Measurements from ENCODE around the gene SPRING1.

- no peak for TF ChIP-seq POLR2AphosphoS5 (IDR thresholded peaks at IDR 0.05; ENCODE audit: low read depth, low read length)
- no peak for TF ChIP-seq POLR2A (IDR thresholded peaks at IDR 0.05; ENCODE audit: low read depth, low read length)
- no peak for TF ChIP-seq TAF1 (IDR thresholded peaks at IDR 0.05; ENCODE audit: borderline replicate concordance, low read depth, low read length)
These were observed 19.0 kb downstream of the SPRING1 start for GRCh38 chr12:116718655-116719454.

Data from GM12892 (cell line).